OCI-LY1 (cell line): ENCODE data around the gene GET3.

Experiments used
- H2AFZ ChIP-seq: fragments of 200-600 bp; sonication (generic), shearing (Covaris generic); 2 replicates; pipeline ENCODE4 v1.6.0; 2014; ENCODE audit warnings: antibody characterized with exemption, mild to moderate bottlenecking, low read length
- H3F3A ChIP-seq: fragments of 200-600 bp; sonication (generic), shearing (Covaris generic); 2 replicates; pipeline ENCODE4 v1.6.0; 2014; ENCODE audit warnings: mild to moderate bottlenecking, antibody characterized with exemption, low read length, moderate library complexity; ENCODE audit not compliant: insufficient read depth
- H3K27ac ChIP-seq: fragments of 200-600 bp; sonication (generic); 2 replicates; pipeline ENCODE4 v1.5.1; 2014; ENCODE audit warnings: low read length, mixed run types, mild to moderate bottlenecking, low read depth; ENCODE audit not compliant: poor library complexity, severe bottlenecking
- H3K27me3 ChIP-seq: fragments of 200-600 bp; sonication (generic); 2 replicates; pipeline ENCODE4 v1.6.0; 2014; ENCODE audit warnings: antibody characterized with exemption, mild to moderate bottlenecking, low read length, moderate library complexity; ENCODE audit not compliant: insufficient read depth
- H3K36me3 ChIP-seq: fragments of 200-600 bp; sonication (generic); 2 replicates; pipeline ENCODE4 v1.6.1; 2014; ENCODE audit warnings: mild to moderate bottlenecking, antibody characterized with exemption, low read length, moderate library complexity, mixed read lengths; ENCODE audit not compliant: insufficient read depth
- H3K4me1 ChIP-seq: fragments of 200-600 bp; sonication (generic); 2 replicates; pipeline ENCODE4 v1.5.1; 2014; ENCODE audit warnings: mild to moderate bottlenecking, low read length, moderate library complexity; ENCODE audit not compliant: insufficient read depth, severe bottlenecking
- H3K4me2 ChIP-seq: fragments of 200-600 bp; sonication (generic), shearing (Covaris generic); 2 replicates; pipeline ENCODE4 v1.6.1; 2014; ENCODE audit warnings: low read length
- H3K4me3 ChIP-seq: fragments of 200-600 bp; sonication (generic); 2 replicates; pipeline ENCODE4 v1.5.1; 2014; ENCODE audit warnings: low read length, low read depth, mild to moderate bottlenecking, mixed read lengths; ENCODE audit not compliant: poor library complexity, severe bottlenecking
- H3K79me2 ChIP-seq: fragments of 200-600 bp; shearing (Covaris generic); 2 replicates; pipeline ENCODE4 v1.6.1; 2016; ENCODE audit warnings: mixed run types, low read length, mixed read lengths; ENCODE audit not compliant: insufficient read depth
- H3K9ac ChIP-seq: fragments of 200-600 bp; sonication (generic), shearing (Covaris generic); 2 replicates; pipeline ENCODE4 v1.6.1; 2014; ENCODE audit warnings: mild to moderate bottlenecking, low read length, mixed read lengths
- H3K9me2 ChIP-seq: fragments of 200-600 bp; sonication (generic), shearing (Covaris generic); 2 replicates; pipeline ENCODE4 v1.6.1; 2014; ENCODE audit warnings: low read depth, mild to moderate bottlenecking, low read length, mixed read lengths
- H3K9me3 ChIP-seq: fragments of 200-600 bp; shearing (Covaris generic); 2 replicates; pipeline ENCODE4 v1.6.1; 2014; ENCODE audit warnings: low read length, mixed read lengths
- H4K20me1 ChIP-seq: fragments of 200-600 bp; sonication (generic), shearing (Covaris generic); 2 replicates; pipeline ENCODE4 v1.6.0; 2016; ENCODE audit warnings: mild to moderate bottlenecking, low read length; ENCODE audit not compliant: insufficient read depth
- CTCF ChIP-seq: fragments of 200-600 bp; sonication (generic), shearing (Covaris generic); IDR thresholded peaks from 2 replicates; pipeline ENCODE4 v1.5.1; 2017; ENCODE audit warnings: mild to moderate bottlenecking, antibody characterized with exemption, low read length, moderate library complexity, mixed read lengths
- EZH2 ChIP-seq: fragments of 200-600 bp; sonication (generic), shearing (Covaris generic); IDR thresholded peaks from 2 replicates; pipeline ENCODE4 v1.8.0; 2017; ENCODE audit warnings: borderline replicate concordance, mixed run types, mild to moderate bottlenecking, antibody characterized with exemption, low read length, moderate library complexity, mixed read lengths

The GET3 gene

GRCh38 chr19:12748489-12748888 lies 11.2 kb downstream of the GET3 start:
- Histone ChIP-seq H3K36me3 (peaks cover 42% of the 10 kb centered on the region), H3K79me2 (no peaks in the 10 kb centered on the region), H2AFZ (no peak overlapping the region), H3F3A (no peaks in the 10 kb centered on the region), H3K9me3 (peaks cover 9% of the 10 kb centered on the region; the same call in 1 of the 2 replicates), H3K4me1 (no peaks in the 10 kb centered on the region), H3K9me2 (no peaks in the 10 kb centered on the region), H3K9ac (no peak overlapping the region), H3K4me3 (no peak overlapping the region), H3K27me3 (peaks cover 6% of the 10 kb centered on the region; the same call in 1 of the 2 replicates), H4K20me1 (no peaks in the 10 kb centered on the region), H3K4me2 (no peak overlapping the region), H3K27ac (no peak overlapping the region)
- no peak for TF ChIP-seq EZH2
- TF ChIP-seq CTCF = no peak

GRCh38 chr19:12749938-12750521 lies 12.7 kb downstream of the GET3 start:
- Histone ChIP-seq H3K9ac (no peak overlapping the region), H3K79me2 (no peaks in the 10 kb centered on the region)

GRCh38 chr19:12750851-12751250 lies 13.6 kb downstream of the GET3 start:
- no peaks in the 10 kb centered on the region for H3K79me2 ChIP-seq
- H3K4me2 ChIP-seq = no peak overlapping the region
- H4K20me1 ChIP-seq = no peaks in the 10 kb centered on the region
- H3K27me3 ChIP-seq = peaks cover 6% of the 10 kb centered on the region; the same call in 1 of the 2 replicates
- no peak overlapping the region for H2AFZ ChIP-seq
- H3K27ac ChIP-seq = no peak overlapping the region
- H3K36me3 ChIP-seq = peaks cover 26% of the 10 kb centered on the region
- no peak overlapping the region for H3K4me3 ChIP-seq
- H3F3A ChIP-seq = no peaks in the 10 kb centered on the region
- no peaks in the 10 kb centered on the region for H3K9me2 ChIP-seq
- H3K9ac ChIP-seq = no peak overlapping the region
- TF ChIP-seq EZH2 (no peak), CTCF (no peak)
- H3K4me1 ChIP-seq = no peaks in the 10 kb centered on the region
- H3K9me3 ChIP-seq = peaks cover 9% of the 10 kb centered on the region; the same call in 1 of the 2 replicates

More at GRCh38 chr19:12749938-12750521, 12.7 kb downstream of the GET3 start:
- no peak overlapping the region for H3K4me3 ChIP-seq
- H3K27ac ChIP-seq = no peak overlapping the region
- H2AFZ ChIP-seq = no peak overlapping the region
- no peak for TF ChIP-seq CTCF
- TF ChIP-seq EZH2 = no peak
- no peak overlapping the region for H3K4me2 ChIP-seq
- H3K9me2 ChIP-seq = no peaks in the 10 kb centered on the region
- H3K4me1 ChIP-seq = no peaks in the 10 kb centered on the region
- H3K9me3 ChIP-seq = peaks cover 9% of the 10 kb centered on the region; the same call in 1 of the 2 replicates
- no peaks in the 10 kb centered on the region for H3F3A ChIP-seq
- H3K36me3 ChIP-seq = peaks cover 34% of the 10 kb centered on the region
- no peaks in the 10 kb centered on the region for H4K20me1 ChIP-seq
- peaks cover 6% of the 10 kb centered on the region; the same call in 1 of the 2 replicates for H3K27me3 ChIP-seq
